HL-60/S4 (cell line): ENCODE measurements around the gene SNX9.

ENCODE experiments used
- in situ Hi-C: fragments of 300-500 bp; cut with MboI; formaldehyde crosslinking; loops from 2 replicates; pipeline ENCODE4 v1.14.3; 2022; ENCODE audit warnings: low sequenced_read_pairs

Gene SNX9

GRCh38 chr6:157985378-157986155, 162.5 kb downstream of the SNX9 start:
- in situ Hi-C loops: no loop called here

GRCh38 chr6:157987788-157988699, 165.0 kb downstream of the SNX9 start:
- in situ Hi-C loops: no loop called here

- in situ Hi-C loops: no loop called here
Observed at GRCh38 chr6:157988700-157989063, 165.6 kb downstream of the SNX9 start.

- in situ Hi-C loops: no loop called here
Observed at GRCh38 chr6:157989541-157990289, 166.7 kb downstream of the SNX9 start.

- in situ Hi-C loops: no loop called here
Observed at GRCh38 chr6:157990321-157991066, 167.4 kb downstream of the SNX9 start.

GRCh38 chr6:157991067-157991432, 168.0 kb downstream of the SNX9 start:
- in situ Hi-C loops: no loop called here

GRCh38 chr6:157993076-157993475, 170.0 kb downstream of the SNX9 start:
- in situ Hi-C loops: no loop called here

GRCh38 chr6:157994125-157994795, 171.2 kb downstream of the SNX9 start:
- in situ Hi-C loops: no loop called here
